Panc1 (cell line): ENCODE results near the gene MACROD2. TPM values are rescaled to one million over a fixed set of nuclear protein-coding genes. Genes with fewer than 3 reads are reported as not detected.

Experiments used
- ATAC-seq: fragments of 200-7000 bp; cut with Tn5 transposase; 2 replicates; pipeline ENCODE4 v1.9.1; 2020; ENCODE audit warnings: mild to moderate bottlenecking, moderate library complexity
- BruUV-seq: library from RNA; stranded (reverse); fragments of 400-500 nt; replicated peaks from 2 replicates; lab custom pipeline; 2021; lab: Mats Ljungman, UMichigan
- CTCF ChIA-PET: fragments of 300-600 bp; sonication (Branson Sonifier 250); formaldehyde crosslinking; loops from one replicate; lab custom pipeline; 2022; ENCODE audit warnings: antibody characterized with exemption; lab: Charles Lee
- POLR2A ChIA-PET: fragments of 300-600 bp; sonication (Branson Sonifier 250); formaldehyde crosslinking; loops from one replicate; lab custom pipeline; 2022; ENCODE audit warnings: antibody characterized with exemption; lab: Charles Lee
- DNase-seq: peaks from one replicate; pipeline ENCODE4 v3.0.0-alpha.2; 2010; ENCODE audit warnings: low read depth, low spot score
- H3K27ac ChIP-seq: 2 replicates; pipeline ENCODE4 v1.5.1; 2011; ENCODE audit warnings: mild to moderate bottlenecking, low read length, inconsistent platforms
- H3K27me3 ChIP-seq: fragments of 200-500 bp; sonication (Bioruptor generic); 2 replicates; pipeline ENCODE4 v1.6.0; 2014; ENCODE audit warnings: low read length, inconsistent platforms; ENCODE audit not compliant: control insufficient read depth, insufficient read depth
- H3K36me3 ChIP-seq: fragments of 200-500 bp; sonication (Bioruptor generic); 2 replicates; pipeline ENCODE4 v1.5.1; 2014; ENCODE audit warnings: inconsistent platforms, mild to moderate bottlenecking, low read length, moderate library complexity; ENCODE audit not compliant: control insufficient read depth, insufficient read depth
- H3K4me1 ChIP-seq: 2 replicates; pipeline ENCODE4 v1.5.1; 2011; ENCODE audit warnings: inconsistent platforms, mild to moderate bottlenecking, low read length, moderate library complexity; ENCODE audit not compliant: control insufficient read depth, insufficient read depth
- H3K4me3 ChIP-seq, 2 experiments: 2 replicates each; pipeline ENCODE4 v1.5.1; 2011 to 2012; ENCODE audit warnings: low read depth in 2 of 2, low read length in 2 of 2, mild to moderate bottlenecking in 2 of 2, inconsistent platforms in 1 of 2, moderate library complexity in 1 of 2
- H3K9me3 ChIP-seq: fragments of 200-500 bp; sonication (Bioruptor generic); 2 replicates; pipeline ENCODE4 v1.5.1; 2014; ENCODE audit warnings: low read depth, mild to moderate bottlenecking, inconsistent platforms, low read length, moderate library complexity; ENCODE audit not compliant: control insufficient read depth, insufficient read depth
- CTCF ChIP-seq: fragments of 450-650 bp; IDR thresholded peaks from 2 replicates; pipeline ENCODE4 v1.5.1; 2017; ENCODE audit warnings: mild to moderate bottlenecking
- POLR2AphosphoS5 ChIP-seq: IDR thresholded peaks from 2 replicates; pipeline ENCODE4 v1.6.1; 2012; ENCODE audit warnings: mild to moderate bottlenecking, low read depth, low read length, moderate library complexity
- REST ChIP-seq, 2 experiments: IDR thresholded peaks; 2 replicates each; pipeline ENCODE4 v1.6.1; 2011 to 2012; ENCODE audit warnings: low read depth in 2 of 2, control low read depth in 1 of 2, low read length in 1 of 2, mild to moderate bottlenecking in 1 of 2, moderate library complexity in 1 of 2; ENCODE audit not compliant: insufficient read depth in 1 of 2
- SIN3A ChIP-seq: IDR thresholded peaks from 2 replicates; pipeline ENCODE4 v1.6.1; 2012; ENCODE audit warnings: low read depth, mild to moderate bottlenecking, low read length, moderate library complexity, borderline replicate concordance; ENCODE audit not compliant: insufficient read depth
- TCF7L2 ChIP-seq: IDR thresholded peaks from 2 replicates; pipeline ENCODE4 v1.6.1; 2011; ENCODE audit warnings: mild to moderate bottlenecking, low read depth, low read length, inconsistent platforms
- in situ Hi-C: cut with HindIII; loops from 2 replicates; pipeline ENCODE4 v1.10.0; 2016; ENCODE audit warnings: low sequenced_read_pairs, low pct_unique_long_range_greater_than_20kb
- intact Hi-C: fragments of 100-400 bp; cut with micrococcal nuclease; formaldehyde crosslinking; loops from one replicate; pipeline ENCODE4 v1.10.0; 2022; ENCODE audit not compliant: unreplicated experiment
- total RNA-seq: library from RNA; stranded (reverse); gene quantifications from one replicate; pipeline ENCODE4 v1.2.1, GENCODE V29; 2021; ENCODE audit not compliant: unreplicated experiment

Gene MACROD2
- total RNA-seq, 1 experiment from 2014 or later: 1.2 TPM

GRCh38 chr20:14555676-14556075 lies 560.4 kb downstream of the MACROD2 start:
- H3K4me3 ChIP-seq: no peak overlapping the region
- no TSS peak for BruUV-seq
- no peaks in the 10 kb centered on the region for H3K27me3 ChIP-seq
- no peak overlapping the region for H3K27ac ChIP-seq
- CTCF ChIA-PET: no interaction called here
- TF ChIP-seq REST (IDR thresholded peaks at IDR 0.05; ENCODE audit: insufficient read depth in 1 of 2, low read depth in 2 of 2, low read length in 1 of 2): no peak
- no peak for TF ChIP-seq SIN3A
- TF ChIP-seq CTCF: no peak
- TF ChIP-seq POLR2AphosphoS5: no peak
- TF ChIP-seq TCF7L2: no peak
- POLR2A ChIA-PET: no interaction called here
- no peaks in the 10 kb centered on the region for H3K36me3 ChIP-seq
- H3K4me1 ChIP-seq: no peaks in the 10 kb centered on the region
- ATAC-seq: no peak
- no peak for DNase-seq
- intact Hi-C loops (no loop called here), in situ Hi-C loops (no loop called here)
- H3K9me3 ChIP-seq: no peaks in the 10 kb centered on the region

GRCh38 chr20:14556206-14556605 lies 560.9 kb downstream of the MACROD2 start:
- Histone ChIP-seq H3K4me1 (no peaks in the 10 kb centered on the region), H3K27me3 (no peaks in the 10 kb centered on the region), H3K4me3 (no peak overlapping the region), H3K9me3 (no peaks in the 10 kb centered on the region), H3K36me3 (no peaks in the 10 kb centered on the region), H3K27ac (no peak overlapping the region)
- DNase-seq: no peak
- CTCF ChIA-PET: no interaction called here
- POLR2A ChIA-PET: no interaction called here
- in situ Hi-C loops: no loop called here
- TF ChIP-seq TCF7L2: no peak
- no peak for TF ChIP-seq CTCF
- no peak for TF ChIP-seq SIN3A
- TF ChIP-seq POLR2AphosphoS5: no peak
- no peak for TF ChIP-seq REST (IDR thresholded peaks at IDR 0.05; ENCODE audit: insufficient read depth in 1 of 2, low read depth in 2 of 2, low read length in 1 of 2)
- intact Hi-C loops: no loop called here
- BruUV-seq: no TSS peak
- no peak for ATAC-seq
